Stimulated activated effector memory CD8-positive, alpha-beta T cell treated with anti-CD3 and anti-CD28 coated beads, Interleukin-12 subunit alpha, Interleukin-12 subunit beta, amount 100 ng/mL, for 72 hours (primary cell): Measurements from ENCODE around the gene NAA16.

ENCODE experiments used
- ATAC-seq: fragments of 150-1000 bp; cut with Tn5 transposase; 2 replicates; pipeline ENCODE4 v1.10.0; 2021
- DNase-seq, 2 donors: peaks; one replicate each; pipeline ENCODE4 v3.0.0; 2021 to 2022; ENCODE audit warnings: low spot score in 2 of 2
- H3K27ac Mint-ChIP-seq: one replicate; pipeline ENCODE4 v1.8.0; 2022; ENCODE audit warnings: mild to moderate bottlenecking, mixed read lengths
- H3K36me3 Mint-ChIP-seq: one replicate; pipeline ENCODE4 v1.8.0; 2022; ENCODE audit warnings: mild to moderate bottlenecking, mixed read lengths
- H3K4me1 Mint-ChIP-seq: one replicate; pipeline ENCODE4 v1.8.0; 2022; ENCODE audit warnings: mixed read lengths
- H3K4me3 Mint-ChIP-seq: one replicate; pipeline ENCODE4 v1.8.0; 2022; ENCODE audit warnings: mild to moderate bottlenecking, mixed read lengths
- H3K9me3 Mint-ChIP-seq: one replicate; pipeline ENCODE4 v1.8.0; 2022; ENCODE audit warnings: mixed read lengths

NAA16 gene

DNA sequence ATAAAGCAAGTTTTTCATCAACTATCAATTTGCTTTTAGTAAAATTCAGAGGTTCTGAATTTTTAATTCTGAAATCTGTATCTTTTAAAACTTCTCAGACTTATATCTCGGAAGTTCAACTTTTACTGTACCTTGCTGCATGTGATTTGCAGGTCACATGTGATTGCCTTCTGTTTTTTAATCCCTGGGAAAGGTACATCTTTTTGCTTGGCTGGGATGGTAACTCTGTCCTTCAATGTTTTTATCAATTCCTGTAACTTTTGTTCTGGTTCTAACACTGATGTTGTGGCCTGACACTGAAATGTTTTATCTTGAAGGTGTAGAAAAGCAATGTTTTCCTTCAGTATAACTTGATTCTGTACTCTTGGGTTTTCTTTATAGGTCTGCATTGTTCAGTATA is 16.2 kb upstream of the NAA16 start:
- no peaks in the 10 kb centered on the region for H3K36me3 Mint-ChIP-seq
- no peak overlapping the region for H3K27ac Mint-ChIP-seq
- no peaks in the 10 kb centered on the region for H3K9me3 Mint-ChIP-seq
- no peak overlapping the region for H3K4me3 Mint-ChIP-seq
- ATAC-seq (no peak), DNase-seq (no peak)
- no peaks in the 10 kb centered on the region for H3K4me1 Mint-ChIP-seq

GRCh38 chr13:41295973-41296372 is 15.1 kb upstream of the NAA16 start:
- Mint-ChIP-seq H3K27ac (no peak overlapping the region), H3K9me3 (no peaks in the 10 kb centered on the region), H3K4me1 (no peaks in the 10 kb centered on the region), H3K4me3 (no peak overlapping the region), H3K36me3 (no peaks in the 10 kb centered on the region)
- ATAC-seq = no peak
- peak in 1 of 2 donors; percentile 25 for DNase-seq

GRCh38 chr13:41296879-41297646 is 14.0 kb upstream of the NAA16 start:
- no peak overlapping the region for H3K4me3 Mint-ChIP-seq
- no peaks in the 10 kb centered on the region for H3K36me3 Mint-ChIP-seq
- peak in 1 of 2 donors; percentile 15 for DNase-seq
- H3K9me3 Mint-ChIP-seq = no peaks in the 10 kb centered on the region
- no peaks in the 10 kb centered on the region for H3K4me1 Mint-ChIP-seq
- ATAC-seq = no peak
- no peak overlapping the region for H3K27ac Mint-ChIP-seq

- H3K36me3 Mint-ChIP-seq = no peaks in the 10 kb centered on the region
- H3K9me3 Mint-ChIP-seq = no peaks in the 10 kb centered on the region
- H3K4me3 Mint-ChIP-seq = no peak overlapping the region
- H3K4me1 Mint-ChIP-seq = no peaks in the 10 kb centered on the region
- DNase-seq (peak in 1 of 2 donors; percentile 7), ATAC-seq (no peak)
- H3K27ac Mint-ChIP-seq = no peak overlapping the region
Observed at GRCh38 chr13:41299316-41300094, 11.6 kb upstream of the NAA16 start.

- no peak for DNase-seq
- no peaks in the 10 kb centered on the region for H3K4me1 Mint-ChIP-seq
- H3K27ac Mint-ChIP-seq = no peak overlapping the region
- no peak overlapping the region for H3K4me3 Mint-ChIP-seq
- H3K9me3 Mint-ChIP-seq = no peaks in the 10 kb centered on the region
- ATAC-seq = no peak
- no peaks in the 10 kb centered on the region for H3K36me3 Mint-ChIP-seq
Observed at GRCh38 chr13:41302743-41303142, 8.3 kb upstream of the NAA16 start.

DNA sequence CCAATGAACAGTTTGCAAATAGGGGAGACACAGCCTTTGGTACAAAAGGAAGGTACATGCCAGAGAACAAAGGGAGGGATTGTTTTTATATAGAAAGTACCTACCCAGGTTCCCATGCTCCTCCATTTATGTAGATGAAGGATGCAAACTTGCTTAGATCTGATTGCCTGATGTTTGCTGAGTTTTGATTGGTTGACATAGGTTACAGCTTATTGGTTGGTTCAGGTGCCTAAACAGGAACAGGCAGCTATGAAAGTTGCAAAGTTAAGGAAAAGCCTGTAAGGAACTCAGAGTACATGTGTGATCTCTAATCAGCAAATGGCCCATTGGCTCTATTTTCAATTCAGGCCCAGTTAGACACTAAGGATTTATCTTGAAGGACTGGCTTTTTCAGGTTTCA is 6.5 kb upstream of the NAA16 start:
- DNase-seq (no peak), ATAC-seq (no peak)
- Mint-ChIP-seq H3K4me1 (no peaks in the 10 kb centered on the region), H3K9me3 (no peaks in the 10 kb centered on the region), H3K27ac (no peak overlapping the region), H3K4me3 (no peak overlapping the region), H3K36me3 (no peaks in the 10 kb centered on the region)

- DNase-seq = no peak
- ATAC-seq = no peak
- H3K9me3 Mint-ChIP-seq = no peaks in the 10 kb centered on the region
- H3K36me3 Mint-ChIP-seq = peaks cover 14% of the 10 kb centered on the region
- no peak overlapping the region for H3K27ac Mint-ChIP-seq
- H3K4me1 Mint-ChIP-seq = peaks cover 5% of the 10 kb centered on the region
- H3K4me3 Mint-ChIP-seq = no peak overlapping the region
Observed at GRCh38 chr13:41306271-41307145, 4.6 kb upstream of the NAA16 start.

GRCh38 chr13:41307884-41308640 is 3.0 kb upstream of the NAA16 start:
- no peak overlapping the region for H3K27ac Mint-ChIP-seq
- H3K4me1 Mint-ChIP-seq = peaks cover 5% of the 10 kb centered on the region
- no peak overlapping the region for H3K4me3 Mint-ChIP-seq
- DNase-seq (no peak), ATAC-seq (no peak)
- no peaks in the 10 kb centered on the region for H3K9me3 Mint-ChIP-seq
- H3K36me3 Mint-ChIP-seq = peaks cover 21% of the 10 kb centered on the region

GRCh38 chr13:41311406-41312175 is 524 bp downstream of the NAA16 start:
- peak; percentile 40 to 76 for DNase-seq
- Mint-ChIP-seq H3K4me1 (peaks cover 23% of the 10 kb centered on the region), H3K9me3 (no peaks in the 10 kb centered on the region), H3K27ac (peak overlapping the region; percentile 95), H3K4me3 (peak overlapping the region; percentile 90), H3K36me3 (peaks cover 21% of the 10 kb centered on the region)
- ATAC-seq = peak; percentile 75

- H3K9me3 Mint-ChIP-seq = no peaks in the 10 kb centered on the region
- ATAC-seq (no peak), DNase-seq (no peak)
- H3K4me3 Mint-ChIP-seq = peak overlapping the region; percentile 90
- peak overlapping the region; percentile 95 for H3K27ac Mint-ChIP-seq
- H3K36me3 Mint-ChIP-seq = peaks cover 24% of the 10 kb centered on the region
- H3K4me1 Mint-ChIP-seq = peaks cover 23% of the 10 kb centered on the region
Observed at GRCh38 chr13:41312176-41312500, 1.1 kb downstream of the NAA16 start.

GRCh38 chr13:41313117-41313516 is 2.0 kb downstream of the NAA16 start:
- Mint-ChIP-seq H3K9me3 (no peaks in the 10 kb centered on the region), H3K4me3 (peak overlapping the region; percentile 90), H3K36me3 (peaks cover 33% of the 10 kb centered on the region), H3K4me1 (peaks cover 23% of the 10 kb centered on the region), H3K27ac (no peak overlapping the region)
- DNase-seq = no peak
- ATAC-seq = no peak

DNA sequence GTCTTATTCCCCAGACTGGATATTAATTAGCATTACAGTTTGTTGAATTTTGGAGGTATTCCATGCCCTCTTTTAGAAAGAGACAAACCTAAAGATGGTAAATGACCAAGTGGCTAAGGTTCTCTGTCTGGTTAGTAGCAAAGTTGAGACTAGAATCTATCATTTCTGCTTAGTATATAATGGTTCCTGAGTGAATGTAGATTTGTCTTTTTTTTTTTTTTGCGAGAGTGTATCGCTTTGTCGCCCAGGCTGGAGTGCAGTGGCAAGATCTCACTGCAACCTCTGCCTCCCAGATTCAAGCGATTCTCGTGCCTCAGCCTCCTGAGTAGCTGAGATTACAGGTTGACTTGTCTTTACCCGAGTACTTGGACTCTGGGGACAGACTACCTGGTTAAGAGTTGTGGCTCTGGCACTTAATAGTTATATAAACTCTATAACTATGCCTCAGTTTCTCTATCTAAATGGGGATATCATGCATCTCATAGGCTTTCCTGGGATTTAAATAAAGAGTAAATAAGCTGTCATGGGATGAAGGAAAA is 2.7 kb downstream of the NAA16 start:
- peaks cover 37% of the 10 kb centered on the region for H3K36me3 Mint-ChIP-seq
- DNase-seq (no peak), ATAC-seq (no peak)
- peak overlapping the region; percentile 90 for H3K4me3 Mint-ChIP-seq
- no peak overlapping the region for H3K27ac Mint-ChIP-seq
- peaks cover 23% of the 10 kb centered on the region for H3K4me1 Mint-ChIP-seq
- no peaks in the 10 kb centered on the region for H3K9me3 Mint-ChIP-seq

DNA sequence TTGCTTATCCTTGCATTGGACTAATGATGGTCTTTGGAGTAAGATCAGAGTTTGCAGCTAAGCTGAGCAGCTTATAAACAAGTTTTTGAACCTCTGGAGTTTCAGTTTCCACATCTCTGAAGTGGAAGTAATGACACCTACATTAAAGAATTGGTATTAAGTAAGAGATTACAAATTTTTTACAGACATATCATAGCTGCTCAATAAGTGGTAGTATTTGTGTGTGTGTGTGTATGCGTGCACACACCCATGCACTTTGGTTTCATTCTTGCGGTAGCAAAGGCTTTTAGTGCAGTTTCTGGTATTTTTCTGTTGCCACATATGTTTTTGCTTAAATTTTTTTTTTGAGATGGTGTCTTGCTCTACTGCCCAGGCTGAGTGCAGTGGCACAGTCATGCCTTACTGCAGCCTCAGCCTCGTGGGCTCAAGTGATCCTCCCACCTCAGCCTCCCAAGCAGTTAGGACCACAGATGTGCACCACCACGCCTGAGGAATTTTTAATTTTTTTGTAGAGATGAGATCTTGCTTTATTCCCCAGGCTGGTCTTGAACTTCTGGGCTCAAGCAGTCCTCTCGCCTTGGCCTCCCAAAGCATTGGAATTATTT is 4.5 kb downstream of the NAA16 start:
- Mint-ChIP-seq H3K27ac (no peak overlapping the region), H3K4me3 (peak overlapping the region; percentile 8), H3K36me3 (peaks cover 46% of the 10 kb centered on the region), H3K4me1 (peaks cover 17% of the 10 kb centered on the region), H3K9me3 (no peaks in the 10 kb centered on the region)
- ATAC-seq (no peak), DNase-seq (no peak)

DNA sequence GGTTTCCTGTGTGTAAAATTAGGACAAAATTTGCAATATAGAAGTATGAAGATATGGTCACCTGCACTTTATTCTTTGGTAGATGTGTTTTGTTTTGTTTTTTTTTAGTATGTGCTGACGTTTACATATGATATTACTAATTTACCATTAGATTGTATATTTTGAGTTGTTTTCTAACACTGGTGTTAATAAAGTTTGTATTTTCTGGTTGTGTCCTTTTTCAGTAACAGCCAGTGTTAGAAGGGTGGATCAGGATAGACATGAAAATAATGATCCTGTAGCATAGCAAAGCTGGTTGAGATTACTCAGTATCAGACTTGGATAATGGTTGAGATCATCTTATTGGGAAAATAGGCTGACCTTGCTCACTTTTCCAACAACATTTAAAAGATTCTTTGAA is 6.2 kb downstream of the NAA16 start:
- H3K4me3 Mint-ChIP-seq = no peak overlapping the region
- no peaks in the 10 kb centered on the region for H3K9me3 Mint-ChIP-seq
- no peak overlapping the region for H3K27ac Mint-ChIP-seq
- no peak for ATAC-seq
- no peak for DNase-seq
- peaks cover 36% of the 10 kb centered on the region for H3K36me3 Mint-ChIP-seq
- peaks cover 23% of the 10 kb centered on the region for H3K4me1 Mint-ChIP-seq
